ENCODE data around the gene TXK.

DNA sequence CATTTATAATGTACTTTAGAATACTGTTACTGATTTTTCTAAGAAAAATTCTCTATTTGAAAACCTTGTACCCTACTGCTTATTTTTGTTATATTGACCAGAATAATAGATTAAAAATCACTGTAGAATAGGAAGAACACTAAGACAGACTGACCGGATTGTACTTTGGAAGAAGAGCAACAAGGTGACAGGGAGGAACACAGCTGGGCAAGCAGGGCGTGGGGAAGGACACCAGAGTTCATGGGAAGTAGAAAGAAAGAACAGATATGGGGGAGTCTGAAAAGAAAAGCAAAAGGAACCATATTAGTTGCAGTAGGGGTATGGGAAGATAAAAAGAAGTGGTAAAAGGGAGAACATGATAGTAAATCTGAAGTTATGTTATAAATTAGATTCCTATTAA, 38.6 kb downstream of the TXK start:
- no peak for TF ChIP-seq POLR2A (IDR thresholded peaks at IDR 0.05)
- TF ChIP-seq, protein P1, sequence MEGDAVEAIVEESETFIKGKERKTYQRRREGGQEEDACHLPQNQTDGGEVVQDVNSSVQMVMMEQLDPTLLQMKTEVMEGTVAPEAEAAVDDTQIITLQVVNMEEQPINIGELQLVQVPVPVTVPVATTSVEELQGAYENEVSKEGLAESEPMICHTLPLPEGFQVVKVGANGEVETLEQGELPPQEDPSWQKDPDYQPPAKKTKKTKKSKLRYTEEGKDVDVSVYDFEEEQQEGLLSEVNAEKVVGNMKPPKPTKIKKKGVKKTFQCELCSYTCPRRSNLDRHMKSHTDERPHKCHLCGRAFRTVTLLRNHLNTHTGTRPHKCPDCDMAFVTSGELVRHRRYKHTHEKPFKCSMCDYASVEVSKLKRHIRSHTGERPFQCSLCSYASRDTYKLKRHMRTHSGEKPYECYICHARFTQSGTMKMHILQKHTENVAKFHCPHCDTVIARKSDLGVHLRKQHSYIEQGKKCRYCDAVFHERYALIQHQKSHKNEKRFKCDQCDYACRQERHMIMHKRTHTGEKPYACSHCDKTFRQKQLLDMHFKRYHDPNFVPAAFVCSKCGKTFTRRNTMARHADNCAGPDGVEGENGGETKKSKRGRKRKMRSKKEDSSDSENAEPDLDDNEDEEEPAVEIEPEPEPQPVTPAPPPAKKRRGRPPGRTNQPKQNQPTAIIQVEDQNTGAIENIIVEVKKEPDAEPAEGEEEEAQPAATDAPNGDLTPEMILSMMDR (IDR thresholded peaks at IDR 0.05) = no peak

Data from lower leg skin (tissue), 3 donors.